Fibroblast of mammary gland (primary cell): ENCODE data around the gene PIH1D1.
A peak's percentile ranks its signal among the peaks of the same experiment; 100 is the strongest.

Experiments used
- DNase-seq: peaks from one replicate; pipeline ENCODE4 v3.0.0-alpha.2; 2010; ENCODE audit warnings: low read depth
- H3K4me3 ChIP-seq: 2 replicates; pipeline ENCODE4 v1.5.1; 2011; ENCODE audit warnings: low read depth, mild to moderate bottlenecking, low read length, moderate library complexity; ENCODE audit not compliant: control insufficient read depth
- TF ChIP-seq, protein P1 (sequence below): conservative IDR thresholded peaks from 2 replicates; pipeline ENCODE4 v1.5.1; 2011; ENCODE audit warnings: low read depth, low read length, inconsistent platforms; ENCODE audit not compliant: control insufficient read depth, insufficient read depth

The PIH1D1 gene

DNA sequence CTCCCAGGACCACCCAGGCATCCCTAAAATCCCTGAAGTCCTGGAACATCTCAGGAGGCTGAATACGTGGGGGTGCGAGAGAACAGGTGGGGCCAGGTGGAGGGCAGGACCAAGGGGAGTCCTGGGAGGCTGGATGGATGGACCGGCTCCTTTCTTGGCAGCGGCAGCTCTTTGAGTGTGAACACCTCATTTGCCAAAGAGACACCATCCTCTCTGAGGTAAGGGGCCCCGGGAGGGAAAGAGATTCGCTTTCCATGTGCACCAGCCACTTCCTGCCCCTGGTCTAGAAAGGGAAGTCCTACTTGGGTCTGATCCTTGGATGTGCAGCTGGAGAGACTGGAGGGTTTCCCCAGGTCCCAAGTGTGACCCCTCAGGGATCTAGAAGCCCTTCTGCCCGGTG lies 44.5 kb downstream of the PIH1D1 start:
- DNase-seq, result no peak
- TF ChIP-seq, protein P1, sequence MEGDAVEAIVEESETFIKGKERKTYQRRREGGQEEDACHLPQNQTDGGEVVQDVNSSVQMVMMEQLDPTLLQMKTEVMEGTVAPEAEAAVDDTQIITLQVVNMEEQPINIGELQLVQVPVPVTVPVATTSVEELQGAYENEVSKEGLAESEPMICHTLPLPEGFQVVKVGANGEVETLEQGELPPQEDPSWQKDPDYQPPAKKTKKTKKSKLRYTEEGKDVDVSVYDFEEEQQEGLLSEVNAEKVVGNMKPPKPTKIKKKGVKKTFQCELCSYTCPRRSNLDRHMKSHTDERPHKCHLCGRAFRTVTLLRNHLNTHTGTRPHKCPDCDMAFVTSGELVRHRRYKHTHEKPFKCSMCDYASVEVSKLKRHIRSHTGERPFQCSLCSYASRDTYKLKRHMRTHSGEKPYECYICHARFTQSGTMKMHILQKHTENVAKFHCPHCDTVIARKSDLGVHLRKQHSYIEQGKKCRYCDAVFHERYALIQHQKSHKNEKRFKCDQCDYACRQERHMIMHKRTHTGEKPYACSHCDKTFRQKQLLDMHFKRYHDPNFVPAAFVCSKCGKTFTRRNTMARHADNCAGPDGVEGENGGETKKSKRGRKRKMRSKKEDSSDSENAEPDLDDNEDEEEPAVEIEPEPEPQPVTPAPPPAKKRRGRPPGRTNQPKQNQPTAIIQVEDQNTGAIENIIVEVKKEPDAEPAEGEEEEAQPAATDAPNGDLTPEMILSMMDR, result no peak
- H3K4me3 ChIP-seq, result no peak overlapping the region

DNA sequence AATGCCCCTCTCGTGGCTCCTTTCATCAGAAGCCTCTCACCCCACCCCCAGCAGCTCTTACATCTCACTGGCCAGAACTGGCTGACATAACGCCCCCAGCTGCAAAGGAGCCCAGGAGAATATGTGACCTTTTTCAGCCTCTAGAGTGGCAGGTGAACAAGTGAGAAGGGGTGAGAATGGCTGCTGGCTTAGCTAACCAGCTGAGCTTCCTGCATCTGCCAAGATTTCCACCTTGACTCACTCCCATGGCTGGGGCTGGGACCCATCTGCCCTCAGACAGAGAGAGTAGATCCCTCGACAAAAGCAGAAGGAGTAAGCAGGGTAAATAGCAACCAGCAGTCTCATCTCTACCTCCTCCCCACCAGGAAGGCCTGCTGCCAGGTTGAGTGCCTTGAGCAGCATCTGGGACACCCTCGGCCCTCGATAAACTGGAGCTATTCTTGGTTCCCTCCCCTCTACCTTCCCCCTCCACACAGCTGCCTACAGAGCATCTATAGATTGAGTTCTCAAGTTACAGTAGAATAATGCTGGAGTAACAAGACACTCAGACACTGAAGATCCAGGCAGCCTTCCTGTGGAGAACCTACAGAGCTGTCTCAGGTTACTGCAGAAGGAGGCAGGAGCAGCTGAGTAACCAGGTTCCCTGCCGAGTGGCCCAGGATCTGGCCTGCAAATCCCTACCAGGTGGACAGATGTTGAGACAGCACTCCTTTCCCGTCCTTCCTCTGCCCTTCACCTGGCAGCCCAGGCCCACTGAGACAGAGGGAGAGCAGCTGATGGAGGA lies 48.0 kb downstream of the PIH1D1 start:
- no peak for DNase-seq
- H3K4me3 ChIP-seq, result no peak overlapping the region
- TF ChIP-seq, protein P1, result no peak

DNA sequence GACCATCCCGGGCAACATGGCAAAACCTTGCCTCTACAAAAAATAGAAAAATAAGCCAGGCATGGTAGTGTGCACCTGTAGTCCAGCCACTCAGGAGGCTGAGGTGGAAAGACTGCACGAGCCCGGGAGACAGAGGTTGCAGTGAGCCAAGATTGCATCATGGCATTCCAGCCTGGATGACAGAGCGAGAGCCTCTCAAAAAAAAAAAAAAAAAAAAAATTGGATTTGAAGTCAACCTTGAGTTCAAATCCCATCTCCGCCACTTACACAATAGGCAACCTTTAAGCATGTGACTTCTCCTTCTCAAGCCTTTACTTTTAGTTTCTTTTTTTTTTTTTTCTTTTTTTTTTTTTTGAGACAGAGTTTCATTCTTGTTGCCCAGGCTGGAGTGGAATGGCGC lies 51.6 kb downstream of the PIH1D1 start:
- TF ChIP-seq, protein P1, result no peak
- peak; percentile 9 for DNase-seq
- no peak overlapping the region for H3K4me3 ChIP-seq

DNA sequence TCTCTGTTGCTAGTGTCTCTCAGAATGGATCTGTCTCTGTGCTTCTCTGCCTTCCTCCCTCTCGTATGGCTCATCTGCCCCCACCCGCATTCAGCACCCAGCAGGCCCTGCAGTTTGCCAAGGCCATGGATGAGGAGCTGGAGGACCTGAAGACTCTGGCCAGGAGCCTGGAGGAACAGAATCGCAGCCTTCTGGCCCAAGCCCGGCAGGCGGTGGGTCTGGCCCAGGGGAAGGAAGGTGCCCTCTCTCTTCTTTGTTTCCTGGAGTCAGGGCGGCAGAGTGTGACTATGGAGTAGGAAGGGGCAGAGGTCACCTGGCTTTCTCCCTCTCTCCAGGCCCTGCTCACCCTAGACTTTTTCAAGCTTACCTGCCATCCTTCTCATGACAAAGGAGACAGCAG lies 52.7 kb downstream of the PIH1D1 start:
- H3K4me3 ChIP-seq, result no peak overlapping the region
- TF ChIP-seq, protein P1, result no peak
- DNase-seq, result no peak

DNA sequence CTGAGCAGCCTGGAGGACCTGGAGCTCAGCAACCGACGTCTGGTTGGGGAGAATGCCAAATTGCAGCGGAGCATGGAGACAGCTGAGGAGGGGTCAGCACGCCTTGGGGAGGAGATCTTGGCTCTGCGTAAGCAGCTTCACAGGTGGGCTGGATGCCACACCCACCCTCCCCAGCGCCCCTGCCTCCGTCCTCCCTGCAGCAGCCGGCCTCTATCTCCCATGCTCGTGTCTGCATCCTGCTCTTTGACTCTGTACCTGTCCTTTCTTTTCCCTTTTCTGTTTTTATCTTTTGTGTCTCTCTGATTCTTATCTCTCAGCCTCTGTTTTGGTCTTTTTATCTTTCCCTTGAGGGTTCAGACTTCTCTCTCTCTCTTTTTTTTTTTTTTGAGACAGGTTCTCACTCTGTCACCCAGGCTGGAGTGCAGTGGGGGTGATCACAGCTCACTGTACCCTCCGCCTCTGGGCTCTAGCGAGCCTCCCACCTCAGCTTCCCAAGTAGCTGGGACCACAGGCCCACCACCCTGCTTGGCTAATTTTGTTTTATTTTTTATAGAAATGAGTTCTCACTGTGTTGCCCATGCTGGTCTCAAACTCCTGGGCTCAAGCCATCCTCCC lies 53.5 kb downstream of the PIH1D1 start:
- H3K4me3 ChIP-seq, result no peak overlapping the region
- no peak for DNase-seq
- TF ChIP-seq, protein P1, result no peak

DNA sequence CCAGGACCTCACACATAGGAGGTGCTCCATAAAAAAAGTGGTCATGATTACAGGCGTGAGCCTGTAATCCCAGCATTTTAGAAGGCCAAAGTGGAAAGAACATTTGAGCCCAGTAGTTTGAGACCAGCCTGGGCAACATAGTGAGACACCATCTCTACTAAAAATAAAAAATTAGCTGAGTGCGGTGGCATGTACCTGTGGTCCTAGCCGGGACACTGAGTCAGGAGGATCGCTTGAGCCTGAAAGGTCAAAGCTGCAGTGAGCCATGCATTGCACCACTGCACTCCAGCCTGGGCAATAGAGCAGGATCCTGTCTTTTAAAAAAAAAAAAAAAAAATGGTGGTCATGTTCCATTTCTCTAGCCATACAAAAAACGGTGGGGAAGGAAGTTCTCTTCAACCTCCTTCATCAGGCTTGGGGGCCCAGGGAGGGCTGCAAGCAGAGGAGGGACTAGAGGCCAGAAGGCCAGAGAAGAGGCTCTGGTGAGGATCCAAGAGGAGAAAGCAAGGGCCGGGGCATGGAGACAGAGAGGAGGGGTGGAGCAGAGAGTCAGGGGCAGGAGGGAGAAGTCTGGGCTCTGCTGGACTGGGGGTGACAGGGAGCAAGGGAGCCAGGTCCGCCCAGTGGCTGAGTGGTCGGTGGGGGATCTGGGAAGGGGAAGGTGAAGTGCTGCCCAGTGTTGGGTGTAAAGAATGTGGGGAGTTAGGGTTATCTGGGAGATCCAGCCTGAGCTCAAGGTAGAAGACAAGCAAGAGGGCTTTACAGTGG lies 54.7 kb downstream of the PIH1D1 start:
- H3K4me3 ChIP-seq, result no peak overlapping the region
- DNase-seq, result no peak
- TF ChIP-seq, protein P1, result no peak
